ENCODE measurements around the gene ANO9.

GRCh38 chr11:393219-394033, 48.4 kb downstream of the ANO9 start:
- TF ChIP-seq, protein P1, sequence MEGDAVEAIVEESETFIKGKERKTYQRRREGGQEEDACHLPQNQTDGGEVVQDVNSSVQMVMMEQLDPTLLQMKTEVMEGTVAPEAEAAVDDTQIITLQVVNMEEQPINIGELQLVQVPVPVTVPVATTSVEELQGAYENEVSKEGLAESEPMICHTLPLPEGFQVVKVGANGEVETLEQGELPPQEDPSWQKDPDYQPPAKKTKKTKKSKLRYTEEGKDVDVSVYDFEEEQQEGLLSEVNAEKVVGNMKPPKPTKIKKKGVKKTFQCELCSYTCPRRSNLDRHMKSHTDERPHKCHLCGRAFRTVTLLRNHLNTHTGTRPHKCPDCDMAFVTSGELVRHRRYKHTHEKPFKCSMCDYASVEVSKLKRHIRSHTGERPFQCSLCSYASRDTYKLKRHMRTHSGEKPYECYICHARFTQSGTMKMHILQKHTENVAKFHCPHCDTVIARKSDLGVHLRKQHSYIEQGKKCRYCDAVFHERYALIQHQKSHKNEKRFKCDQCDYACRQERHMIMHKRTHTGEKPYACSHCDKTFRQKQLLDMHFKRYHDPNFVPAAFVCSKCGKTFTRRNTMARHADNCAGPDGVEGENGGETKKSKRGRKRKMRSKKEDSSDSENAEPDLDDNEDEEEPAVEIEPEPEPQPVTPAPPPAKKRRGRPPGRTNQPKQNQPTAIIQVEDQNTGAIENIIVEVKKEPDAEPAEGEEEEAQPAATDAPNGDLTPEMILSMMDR (IDR thresholded peaks at IDR 0.05; ENCODE audit: low read depth, low read length) = no peak
- no peak for TF ChIP-seq EZH2phosphoT487 (IDR thresholded peaks at IDR 0.05; ENCODE audit: low read depth)
